NCI-H2171 treated with DMSO at 0.1 percent for 48 hours (cell line): Measurements from ENCODE around the gene USB1.
"Not testable (repeated sequence)": the region's sequence is repeated elsewhere in the genome, so short reads cannot be mapped to it uniquely, and the experiment has no call there.

Experiments used
- DNase-seq: peaks from one replicate; lab custom pipeline; 2025; lab: John Stamatoyannopoulos, UW

Gene USB1

DNA sequence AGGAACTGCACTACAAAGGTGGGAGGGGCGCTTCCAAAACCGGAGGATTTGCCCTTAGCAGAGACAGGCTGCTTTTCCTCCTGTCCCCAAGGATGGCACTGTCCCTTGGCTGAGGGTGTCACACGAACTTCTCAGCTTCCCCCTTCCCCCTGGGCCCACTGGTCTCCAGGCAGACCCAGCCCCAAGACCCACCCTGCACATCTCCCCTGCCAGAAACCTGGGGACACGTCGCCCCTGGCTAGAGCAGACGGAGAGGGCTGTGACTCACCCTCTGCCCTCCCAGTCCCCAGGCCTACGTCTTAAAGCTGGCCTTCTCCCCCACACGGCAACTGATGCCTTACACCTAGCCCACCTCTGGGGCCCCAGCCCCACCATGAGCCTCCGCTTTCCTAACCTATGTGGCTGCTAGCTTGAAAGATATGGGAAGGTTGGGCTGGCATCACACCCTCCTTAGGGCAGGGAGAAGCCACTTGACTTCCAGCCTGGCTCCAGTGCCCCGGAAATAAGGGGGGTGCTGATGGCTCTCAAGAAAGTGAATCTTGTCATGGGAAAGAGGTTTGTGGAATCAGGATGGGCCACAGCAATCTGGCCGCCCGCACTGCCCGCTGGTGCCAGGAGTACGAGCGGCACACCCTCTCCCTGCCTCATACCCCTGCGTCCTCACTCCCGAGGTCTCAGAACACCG lies 5.3 kb upstream of the USB1 start:
- DNase-seq = no peak

DNA sequence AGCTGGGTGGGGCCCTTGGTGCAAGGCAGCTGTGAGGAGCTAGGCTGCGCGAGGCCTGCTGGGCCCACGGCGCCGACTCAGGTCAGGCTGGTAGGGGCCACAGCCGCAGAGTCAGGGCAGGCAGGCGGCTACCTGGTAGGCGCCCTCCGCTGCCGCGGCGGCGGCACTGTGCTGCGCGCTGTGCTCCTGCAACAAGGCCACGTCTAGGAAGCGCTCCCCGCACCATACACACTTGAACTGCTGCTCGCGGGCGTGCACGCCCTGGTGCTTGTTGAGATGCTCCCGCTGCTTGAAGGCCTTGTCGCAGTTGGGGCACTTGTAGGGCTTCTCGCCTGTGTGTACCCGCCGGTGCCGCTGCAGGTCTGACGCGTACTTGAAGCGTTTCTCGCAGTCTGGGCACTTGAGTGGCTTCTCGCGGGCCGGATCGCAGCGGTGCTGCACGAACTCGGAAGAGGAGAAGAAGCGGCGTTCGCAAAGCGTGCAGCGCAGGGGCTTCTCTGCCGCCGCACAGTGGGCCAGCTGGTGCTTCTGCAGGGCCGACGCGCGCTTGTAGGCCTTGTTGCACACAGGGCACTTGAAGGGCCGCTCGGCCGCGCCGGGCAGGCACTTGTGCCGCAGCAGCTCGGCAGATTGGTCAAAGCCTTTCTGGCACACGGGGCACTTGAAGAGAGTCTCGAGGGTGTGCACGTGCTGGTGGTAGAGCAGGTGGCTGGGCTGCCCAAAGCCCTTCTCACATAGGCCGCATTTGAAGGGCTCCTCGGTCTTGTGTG lies 4.6 kb upstream of the USB1 start:
- no peak for DNase-seq

DNA sequence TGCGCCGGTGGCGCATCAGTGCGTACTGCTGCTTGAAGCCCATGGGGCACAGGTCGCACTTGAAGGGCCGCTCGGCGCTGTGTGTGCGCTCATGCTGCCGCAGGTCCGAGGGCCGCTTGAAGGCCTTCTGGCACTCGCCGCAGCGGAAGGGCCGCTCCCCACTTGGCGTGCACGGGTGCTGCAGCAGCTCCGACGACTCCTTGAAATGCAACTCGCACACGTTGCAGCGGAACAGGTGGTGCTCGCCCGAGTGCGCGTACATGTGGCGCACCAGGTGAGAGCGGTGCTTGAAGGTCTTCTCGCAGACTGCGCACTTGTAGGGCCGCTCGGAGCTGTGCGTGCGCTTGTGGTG lies 4.1 kb upstream of the USB1 start:
- no peak for DNase-seq

DNA sequence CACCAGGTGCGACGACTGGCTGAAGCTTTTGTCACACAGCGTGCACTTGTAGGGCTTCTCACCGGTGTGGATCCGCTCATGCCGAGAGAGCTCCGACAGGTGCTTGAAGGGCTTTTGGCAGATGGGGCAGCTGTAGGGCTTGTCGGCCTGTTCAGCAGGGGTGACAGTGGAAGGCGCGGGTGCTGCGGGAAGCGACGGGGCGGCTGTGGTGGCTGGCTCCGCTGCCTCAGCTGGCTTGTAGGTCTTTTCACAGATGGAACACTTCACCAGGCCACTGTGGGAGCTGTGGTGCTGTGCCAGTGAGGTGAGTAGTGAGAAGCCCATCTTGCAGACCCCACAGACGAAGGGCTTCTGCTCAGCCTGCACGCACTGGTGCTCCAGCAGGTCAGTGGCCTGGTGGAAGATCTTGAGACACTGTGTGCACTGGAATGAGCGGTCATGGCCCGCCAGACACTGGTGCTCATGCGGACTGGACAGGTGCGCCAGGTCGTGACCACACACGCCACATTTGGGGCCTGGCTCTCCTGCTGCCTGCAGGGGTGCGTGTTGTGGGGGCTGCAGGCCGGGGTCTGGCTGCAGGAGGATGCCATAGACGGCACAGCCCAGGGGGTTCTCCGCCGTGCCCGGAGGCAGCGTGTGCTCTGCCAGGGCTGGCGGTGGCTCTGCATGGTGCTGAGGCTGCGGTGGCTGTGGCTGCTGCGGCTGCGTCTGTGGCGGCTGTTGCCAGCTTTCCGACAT lies 3.5 kb upstream of the USB1 start:
- DNase-seq = no peak

DNA sequence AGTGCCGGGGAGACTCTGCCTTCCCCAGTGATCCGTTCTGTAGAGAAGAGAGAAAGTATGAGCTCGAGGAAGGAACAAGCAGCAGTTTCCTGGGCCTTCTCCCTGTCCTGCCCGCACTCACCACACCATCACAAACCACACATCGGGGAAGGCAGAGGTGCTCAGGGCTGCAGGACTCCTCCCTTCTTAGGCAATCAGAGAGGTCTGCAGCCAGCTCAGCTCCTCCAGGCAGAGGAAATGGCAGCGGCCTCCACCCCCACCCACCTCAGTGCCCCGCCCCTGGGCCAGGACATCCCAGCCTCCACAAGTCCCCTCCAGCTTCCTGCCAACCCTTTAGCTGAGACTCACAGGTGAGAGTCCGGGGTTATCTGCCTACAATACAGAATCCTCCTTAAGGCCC lies 2.7 kb upstream of the USB1 start:
- no peak for DNase-seq

DNA sequence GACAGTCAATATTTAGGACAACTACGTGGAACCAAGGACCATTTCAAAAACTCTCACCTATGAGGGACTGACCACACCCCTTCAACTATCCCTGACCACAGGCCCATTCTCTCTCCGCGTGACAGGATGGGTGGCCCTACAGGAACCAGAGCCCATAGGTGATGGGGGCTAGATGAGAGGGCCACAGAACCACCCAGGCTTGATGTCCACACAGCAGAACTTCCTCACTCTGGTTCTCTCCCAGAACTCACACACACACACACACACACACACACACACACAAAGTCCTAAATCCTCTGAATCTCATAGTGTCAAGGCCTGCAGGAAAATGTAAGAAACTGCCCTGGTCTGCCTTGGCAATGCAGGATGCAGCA lies 2.2 kb upstream of the USB1 start:
- DNase-seq = no peak

DNA sequence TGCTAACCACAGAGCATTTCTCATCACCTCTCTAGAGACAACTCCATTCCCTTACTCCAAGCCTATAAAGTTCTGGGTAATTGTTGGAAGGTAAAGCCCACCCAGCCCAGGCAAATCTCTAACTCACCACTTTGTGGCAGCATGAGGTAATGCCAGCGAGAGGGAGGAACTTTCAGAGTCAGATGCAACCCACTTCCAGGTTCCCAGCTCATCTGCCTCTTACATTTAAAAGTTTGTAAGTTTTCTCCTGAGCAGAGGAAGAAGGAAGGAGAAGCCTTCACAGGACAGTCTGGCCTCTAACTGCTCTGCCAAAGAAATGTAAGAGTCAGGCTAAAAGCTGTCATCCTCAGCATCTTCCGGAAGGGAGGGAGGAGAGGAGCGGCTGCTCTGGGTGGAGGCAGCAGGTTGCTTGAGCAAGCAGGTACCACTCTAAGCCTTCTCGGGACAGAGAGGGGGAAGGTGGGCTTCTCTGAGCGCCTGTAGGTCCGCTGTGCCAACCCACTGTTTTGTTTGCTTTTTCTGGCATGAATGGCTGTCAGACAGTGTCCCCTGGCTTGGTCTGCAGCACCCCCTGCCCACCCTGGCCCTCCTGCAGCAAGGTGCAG lies 1.7 kb upstream of the USB1 start:
- DNase-seq = no peak

DNA sequence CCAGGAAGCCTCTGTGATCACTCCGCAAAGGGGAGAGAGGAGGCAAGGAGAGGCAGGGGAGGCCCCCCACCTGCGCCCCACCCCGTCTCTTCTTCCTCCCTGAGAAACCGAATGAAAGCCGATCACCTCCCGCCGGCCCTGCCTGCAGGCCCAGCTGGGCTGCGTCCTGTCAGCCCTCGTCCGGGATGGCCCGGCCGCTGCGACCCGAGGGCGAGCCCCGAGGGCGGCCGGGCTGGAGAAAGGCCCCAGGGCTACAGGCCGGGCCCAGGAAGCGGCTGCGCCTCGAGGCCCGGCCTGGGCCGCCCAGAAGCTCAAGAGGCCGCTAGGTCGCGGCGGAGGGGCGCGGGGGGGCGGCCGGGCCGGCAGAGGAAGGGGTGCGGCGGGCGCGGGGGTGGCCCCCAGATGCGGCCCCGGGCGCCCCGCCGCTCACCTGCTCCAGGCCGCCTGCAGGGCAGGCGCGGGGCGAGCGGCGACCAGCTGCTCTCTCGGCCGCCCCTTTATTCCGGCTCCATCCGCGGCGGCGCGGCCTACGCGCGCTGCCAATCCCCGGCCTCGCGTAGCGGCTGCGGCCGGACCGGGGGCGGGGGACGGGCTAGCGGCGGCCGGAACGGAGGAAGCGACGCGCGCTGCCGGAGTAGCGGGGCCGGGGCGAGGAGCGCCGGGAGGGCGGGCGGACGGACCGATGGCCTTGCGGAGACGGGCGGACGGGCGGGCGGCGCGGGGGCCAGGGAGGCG lies 1.1 kb upstream of the USB1 start, which contains the start of gene ZNF319:
ZNF319 (minus strand) TSS at position 702 of the 735 bp plus-strand sequence. CDS start 2,407 bp downstream, outside the sequence.
- DNase-seq = no peak

DNA sequence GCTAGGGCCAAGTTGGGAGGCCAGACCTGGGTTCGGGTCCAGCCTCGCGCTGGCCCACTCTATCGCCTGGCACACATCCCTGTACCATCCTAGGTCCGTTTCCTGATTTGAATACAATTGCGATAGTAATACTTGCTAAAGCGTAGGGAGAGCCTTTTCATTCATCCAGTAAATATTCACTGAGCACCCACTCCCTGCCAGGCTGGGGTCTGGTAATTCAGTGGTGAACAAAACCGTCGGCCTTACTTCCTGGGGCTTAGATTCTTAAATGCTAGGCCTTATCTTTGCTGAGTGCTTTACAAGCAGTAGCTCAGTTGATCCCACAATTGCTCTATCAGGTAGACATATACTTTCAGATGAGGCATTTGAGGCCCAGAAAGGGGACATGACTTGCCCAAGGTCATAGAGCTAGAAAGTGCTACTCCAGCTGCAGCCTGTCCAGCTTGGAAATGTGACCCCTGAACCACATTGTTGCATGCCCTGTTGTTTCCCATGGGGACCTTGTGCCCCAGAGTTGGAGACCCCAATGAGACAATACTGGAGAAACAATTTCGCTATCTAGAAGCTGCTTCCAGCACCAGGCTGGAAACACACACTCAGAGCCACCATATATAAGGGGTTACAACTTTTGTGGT lies 691 bp downstream of the USB1 start:
- DNase-seq = no peak

DNA sequence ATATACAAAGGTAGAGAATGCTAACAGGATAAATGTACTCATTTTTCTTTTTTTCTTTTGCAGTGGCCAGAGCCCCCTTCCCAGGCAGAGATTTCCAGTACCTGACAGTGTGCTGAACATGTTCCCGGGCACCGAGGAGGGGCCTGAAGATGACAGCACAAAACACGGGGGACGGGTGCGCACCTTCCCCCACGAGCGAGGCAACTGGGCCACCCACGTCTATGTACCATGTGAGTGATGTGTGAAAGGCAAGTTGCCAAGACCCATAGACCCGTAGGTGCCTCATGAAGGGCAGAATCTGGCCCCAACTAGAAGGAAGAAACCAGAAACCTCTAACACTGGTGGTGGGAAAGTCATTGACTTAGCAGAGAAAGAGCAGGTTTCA lies 1.2 kb downstream of the USB1 start:
- no peak for DNase-seq

DNA sequence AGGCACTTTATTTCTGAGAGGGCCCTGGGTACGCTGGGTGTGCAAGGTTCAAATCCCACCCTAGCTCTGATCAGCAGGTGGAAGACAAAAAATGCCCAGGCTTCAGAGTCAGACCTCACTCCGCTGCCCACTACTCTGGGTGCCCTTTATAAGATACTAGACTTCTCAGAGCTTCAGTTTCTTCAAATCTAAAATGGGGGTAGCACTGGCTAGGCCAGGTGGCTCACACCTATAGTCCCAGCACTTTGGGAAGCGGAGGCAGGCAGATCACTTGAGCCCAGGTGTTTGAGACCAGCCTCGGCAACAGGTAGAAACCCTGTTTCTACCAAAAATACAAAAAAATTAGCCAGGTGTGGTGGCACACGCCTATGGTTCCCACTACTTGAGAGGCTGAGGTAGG lies 1.7 kb downstream of the USB1 start:
- no peak for DNase-seq

DNA sequence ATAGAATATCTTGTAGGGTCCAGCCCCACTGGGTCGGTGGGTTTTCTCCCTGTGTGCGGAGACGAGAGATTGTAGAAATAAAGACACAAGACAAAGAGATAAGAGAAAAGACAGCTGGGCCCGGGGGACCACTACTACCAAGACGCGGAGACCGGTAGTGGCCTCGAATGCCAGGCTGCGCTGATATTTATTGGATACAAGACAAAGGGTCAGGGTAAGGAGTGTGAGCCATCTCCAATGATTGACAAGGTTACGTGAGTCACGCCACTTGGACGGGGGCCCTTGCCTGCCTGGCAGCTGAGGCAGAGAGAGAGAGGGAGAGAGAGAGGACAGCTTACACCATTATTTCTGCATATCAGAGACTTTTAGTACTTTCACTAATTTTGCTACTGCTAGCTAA lies 3.5 kb downstream of the USB1 start:
- not testable (repeated sequence) for DNase-seq

DNA sequence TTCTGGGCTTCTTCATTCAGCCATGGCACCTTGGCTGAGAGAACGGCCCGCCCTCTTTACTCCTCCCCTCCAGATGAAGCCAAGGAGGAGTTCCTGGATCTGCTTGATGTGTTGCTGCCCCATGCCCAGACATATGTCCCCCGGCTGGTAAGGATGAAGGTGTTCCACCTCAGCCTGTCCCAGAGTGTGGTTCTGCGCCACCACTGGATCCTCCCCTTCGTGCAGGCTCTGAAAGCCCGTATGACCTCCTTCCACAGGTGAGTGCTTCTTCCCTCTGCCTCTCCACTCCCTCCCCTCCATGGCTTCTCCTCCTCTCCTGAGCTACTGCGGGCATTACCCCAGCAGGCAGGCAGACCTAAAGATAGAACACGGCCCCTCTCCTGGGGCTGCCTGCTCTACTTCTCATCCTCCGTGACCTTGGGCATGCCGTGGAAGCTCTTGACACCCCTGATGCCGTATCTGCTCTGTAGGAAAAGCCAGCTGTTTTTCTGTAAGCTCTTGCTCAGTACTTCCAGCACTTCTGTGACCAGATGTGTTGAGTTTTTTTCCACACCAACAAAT lies 8.7 kb downstream of the USB1 start:
- peak; percentile 93 for DNase-seq

DNA sequence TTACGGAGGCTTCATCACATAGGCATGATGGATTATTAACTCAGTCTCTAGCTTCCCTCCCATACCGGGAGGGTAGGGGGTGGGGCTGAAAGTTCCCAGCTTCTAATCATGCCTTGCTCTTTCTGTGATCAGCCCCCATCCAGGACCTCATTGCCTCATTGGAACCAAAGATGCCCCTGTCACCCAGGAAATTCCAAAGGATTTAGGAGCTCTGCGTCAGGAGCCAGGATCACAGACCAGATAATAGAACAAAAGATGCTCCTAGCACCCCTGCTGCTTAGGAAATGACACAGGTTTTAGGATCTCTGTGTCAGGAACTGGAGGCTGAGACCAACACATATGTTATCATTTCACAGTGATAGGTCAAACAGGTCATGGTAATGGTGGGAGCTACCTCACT lies 9.7 kb downstream of the USB1 start:
- no peak for DNase-seq

DNA sequence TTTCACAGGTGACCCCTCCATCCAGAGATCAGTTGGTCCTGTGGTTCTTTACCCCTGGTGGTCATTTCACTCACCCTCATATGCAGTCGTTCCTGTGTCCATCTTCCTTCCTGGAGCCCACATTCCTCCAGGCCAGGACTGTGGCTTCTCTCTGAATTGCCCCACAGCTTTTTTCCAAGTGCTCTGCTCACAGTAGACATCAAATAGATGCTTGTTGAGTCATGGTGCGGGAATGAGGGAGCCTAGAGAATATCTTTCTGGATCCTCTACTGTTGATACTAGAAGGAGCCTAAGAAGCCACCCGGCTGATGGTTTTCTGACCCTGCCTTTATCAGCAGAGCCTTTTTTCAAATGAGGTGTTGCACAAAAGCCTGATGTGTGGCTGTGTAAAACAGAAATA lies 10.4 kb downstream of the USB1 start:
- DNase-seq = no peak

DNA sequence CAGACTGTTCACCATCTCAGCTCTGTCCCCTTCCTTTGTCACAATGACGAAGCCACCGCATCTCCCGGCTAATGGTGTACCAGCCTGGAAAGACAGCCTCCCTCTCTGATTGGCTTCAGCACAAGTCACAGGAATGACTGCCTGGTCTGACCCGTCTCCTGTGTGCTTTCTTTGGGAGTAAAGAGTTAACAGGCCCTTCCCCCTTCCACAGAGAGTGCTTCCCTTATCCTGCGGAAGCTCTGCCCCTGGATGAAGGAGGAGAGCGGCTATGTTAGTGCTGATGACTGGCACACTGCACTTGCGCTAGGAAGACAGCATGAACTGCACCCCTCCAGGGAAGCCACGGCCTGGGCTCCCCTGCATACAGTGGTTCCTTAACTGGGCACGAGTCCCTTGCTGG lies 11.3 kb downstream of the USB1 start:
- no peak for DNase-seq

DNA sequence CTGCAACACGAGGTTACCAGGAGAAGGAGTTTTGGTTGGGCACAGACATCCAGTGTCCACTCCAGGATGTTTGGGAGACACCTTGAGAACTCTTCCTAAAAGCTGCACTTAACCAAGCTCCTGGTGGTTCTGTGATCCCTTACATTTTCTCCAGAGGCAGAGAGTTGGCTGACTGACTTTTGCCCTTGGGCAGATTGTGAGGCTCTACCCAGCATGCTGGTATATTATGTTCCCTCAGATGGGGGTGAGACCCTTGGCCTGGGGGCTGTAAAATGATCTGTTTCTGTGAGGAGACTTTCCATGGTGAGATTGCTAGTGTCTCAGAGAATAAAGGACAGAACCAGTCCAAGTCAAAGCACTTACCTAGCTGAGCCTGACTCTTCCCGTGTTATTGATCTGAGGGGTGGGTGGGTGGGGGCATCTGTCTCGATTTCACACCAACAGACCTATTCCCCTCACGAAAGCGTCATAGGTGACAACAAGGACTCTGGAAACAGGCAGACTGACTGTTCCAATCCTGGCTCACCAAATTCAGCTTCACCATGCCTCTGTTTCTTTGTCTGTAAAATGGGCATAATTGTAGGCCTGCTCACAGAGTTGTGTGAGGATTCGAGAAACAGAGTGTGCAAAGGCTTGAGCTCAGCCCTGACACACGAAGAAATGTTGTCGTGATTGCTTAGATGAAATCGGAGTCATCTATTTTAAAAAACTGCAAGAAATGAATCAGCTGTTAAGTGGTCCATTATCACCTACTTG lies 12.2 kb downstream of the USB1 start:
- no peak for DNase-seq

DNA sequence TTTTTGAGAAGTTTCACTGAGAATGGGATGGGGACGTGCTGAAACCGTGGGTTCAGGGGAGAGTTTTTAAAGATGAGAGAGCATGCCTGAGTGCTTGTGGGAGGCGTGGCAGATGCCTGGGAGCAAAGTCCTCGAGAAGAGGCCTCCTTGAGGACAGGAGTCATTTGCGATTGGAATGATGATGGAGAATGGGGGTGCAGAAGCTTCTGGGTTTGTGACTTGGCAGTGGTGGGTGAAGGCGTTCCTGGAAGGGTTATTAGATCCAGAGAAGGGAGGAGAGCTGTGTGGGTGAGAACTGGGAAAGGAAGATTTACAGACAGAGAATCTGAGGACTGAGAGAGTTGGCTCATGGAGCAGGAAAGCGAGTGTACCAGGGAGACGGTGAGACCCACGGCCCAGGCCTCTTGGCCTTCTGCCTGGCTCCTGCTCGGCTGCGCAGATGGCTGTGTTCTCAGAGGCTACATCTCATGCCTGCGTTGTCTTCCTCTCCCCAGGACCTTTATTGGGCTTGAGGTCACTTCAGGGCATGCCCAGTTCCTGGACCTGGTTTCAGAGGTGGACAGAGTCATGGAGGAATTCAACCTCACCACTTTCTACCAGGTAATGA lies 15.7 kb downstream of the USB1 start:
- no peak for DNase-seq

DNA sequence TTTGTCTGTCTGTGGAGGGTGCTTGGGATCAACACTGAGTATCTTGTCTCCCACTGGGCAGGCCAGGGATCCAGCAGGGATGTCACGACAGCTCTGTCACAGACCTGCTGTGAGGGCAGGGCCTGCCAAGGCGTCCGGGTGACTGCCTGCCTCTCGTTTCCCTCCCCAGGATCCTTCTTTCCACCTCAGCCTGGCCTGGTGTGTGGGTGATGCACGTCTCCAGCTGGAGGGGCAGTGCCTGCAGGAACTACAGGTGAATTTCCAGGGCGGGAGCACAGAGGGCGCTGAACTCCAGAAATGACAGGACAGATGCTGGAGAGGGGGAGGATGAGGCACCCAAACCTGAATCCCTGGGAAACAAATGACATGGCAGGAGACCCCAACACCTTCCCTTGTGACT lies 17.6 kb downstream of the USB1 start:
- peak; percentile 29 for DNase-seq
